ENCODE data around the gene MEIS2.

DNA sequence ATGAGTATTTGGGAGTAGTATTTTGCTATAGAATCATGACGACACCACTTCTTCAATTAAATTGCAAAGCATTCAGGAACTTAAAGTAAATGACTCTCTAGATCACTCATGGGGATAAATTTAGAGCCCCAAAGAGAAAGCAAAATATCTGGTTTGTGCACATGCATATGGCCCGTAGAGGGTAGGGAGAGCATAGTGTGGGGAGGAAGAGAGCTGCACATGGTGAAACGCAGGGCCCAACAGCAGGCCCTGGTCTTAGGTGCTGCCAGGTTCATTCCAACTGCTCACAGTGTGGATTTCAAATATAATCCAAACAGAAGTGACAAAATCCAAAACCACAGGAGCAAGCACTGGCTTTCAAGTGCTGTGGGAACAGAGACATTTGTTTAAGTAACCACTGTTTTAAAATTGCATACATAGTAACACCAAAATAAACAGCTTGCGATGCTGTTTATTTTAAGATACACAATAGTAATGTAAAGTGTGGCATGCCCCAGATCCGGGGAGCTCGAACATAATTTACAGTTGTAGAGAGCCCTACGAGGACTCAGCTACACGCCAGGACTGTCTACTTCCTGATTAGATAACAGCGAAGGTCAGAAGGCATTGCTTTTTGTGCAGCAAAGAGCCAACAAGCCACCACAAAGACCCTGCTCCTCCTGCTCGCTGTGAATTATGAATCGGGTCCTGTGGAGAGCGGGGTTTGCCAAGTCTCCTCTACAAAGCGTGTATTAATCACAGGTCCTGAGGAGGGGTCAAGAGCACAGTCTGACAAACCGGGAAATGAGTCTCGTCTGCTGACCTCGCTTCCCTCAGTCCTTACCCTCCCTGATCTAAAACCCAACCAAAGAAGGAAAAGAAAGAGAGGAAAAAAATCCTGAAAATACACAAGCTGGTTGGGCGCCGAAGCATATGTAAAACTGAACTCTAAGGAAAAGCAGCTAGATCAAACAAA, 80.6 kb downstream of the MEIS2 start:
- TF ChIP-seq POLR2AphosphoS5 (IDR thresholded peaks at IDR 0.05; ENCODE audit: insufficient read depth in 1 of 2, low read depth in 1 of 2), result no peak
- TF ChIP-seq, protein P1, sequence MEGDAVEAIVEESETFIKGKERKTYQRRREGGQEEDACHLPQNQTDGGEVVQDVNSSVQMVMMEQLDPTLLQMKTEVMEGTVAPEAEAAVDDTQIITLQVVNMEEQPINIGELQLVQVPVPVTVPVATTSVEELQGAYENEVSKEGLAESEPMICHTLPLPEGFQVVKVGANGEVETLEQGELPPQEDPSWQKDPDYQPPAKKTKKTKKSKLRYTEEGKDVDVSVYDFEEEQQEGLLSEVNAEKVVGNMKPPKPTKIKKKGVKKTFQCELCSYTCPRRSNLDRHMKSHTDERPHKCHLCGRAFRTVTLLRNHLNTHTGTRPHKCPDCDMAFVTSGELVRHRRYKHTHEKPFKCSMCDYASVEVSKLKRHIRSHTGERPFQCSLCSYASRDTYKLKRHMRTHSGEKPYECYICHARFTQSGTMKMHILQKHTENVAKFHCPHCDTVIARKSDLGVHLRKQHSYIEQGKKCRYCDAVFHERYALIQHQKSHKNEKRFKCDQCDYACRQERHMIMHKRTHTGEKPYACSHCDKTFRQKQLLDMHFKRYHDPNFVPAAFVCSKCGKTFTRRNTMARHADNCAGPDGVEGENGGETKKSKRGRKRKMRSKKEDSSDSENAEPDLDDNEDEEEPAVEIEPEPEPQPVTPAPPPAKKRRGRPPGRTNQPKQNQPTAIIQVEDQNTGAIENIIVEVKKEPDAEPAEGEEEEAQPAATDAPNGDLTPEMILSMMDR (IDR thresholded peaks at IDR 0.05), result no peak

All from vagina (tissue), 2 donors.